ENCODE measurements around the gene RBM38. TPM values are rescaled to one million over a fixed set of nuclear protein-coding genes. Genes with fewer than 3 reads are reported as not detected.
A peak's percentile ranks its signal among the peaks of the same experiment; 100 is the strongest.

Gene RBM38
- total and polyA plus RNA-seq, 10 of the 15 experiments (the other 5 are each of a cell fraction or from before 2014, with no cell fraction given) = 0.32 to 118 (median 25.2) TPM

DNA sequence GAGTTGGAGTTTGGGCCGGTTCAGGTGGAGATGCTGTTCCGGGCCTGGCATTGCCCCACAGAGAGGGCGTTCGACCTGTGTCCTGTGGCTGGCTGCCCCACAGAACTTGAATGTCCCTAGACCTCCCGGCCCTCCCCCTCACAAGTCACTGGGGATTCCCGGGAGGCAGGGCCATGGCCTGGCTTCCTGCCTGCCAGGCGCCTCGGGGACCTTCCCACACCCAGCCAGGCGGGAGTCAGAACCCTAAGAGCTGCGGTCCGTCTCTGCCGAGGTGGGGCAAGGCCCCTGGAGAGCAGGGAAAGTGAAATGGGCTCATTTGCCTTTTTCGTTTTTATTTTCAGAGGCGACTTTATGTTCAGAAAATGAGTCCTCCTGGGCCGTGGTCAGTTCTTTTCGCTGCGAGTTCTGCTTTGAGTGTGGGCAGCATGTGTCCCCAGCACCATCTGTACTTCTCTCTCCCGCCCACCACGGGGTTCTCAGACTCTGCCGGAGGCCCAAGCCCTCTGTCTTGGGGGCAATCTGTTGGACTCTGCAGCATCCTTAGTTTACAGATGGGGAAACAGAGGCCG lies 8.5 kb downstream of the RBM38 start (continued):
- TF ChIP-seq, protein P1, sequence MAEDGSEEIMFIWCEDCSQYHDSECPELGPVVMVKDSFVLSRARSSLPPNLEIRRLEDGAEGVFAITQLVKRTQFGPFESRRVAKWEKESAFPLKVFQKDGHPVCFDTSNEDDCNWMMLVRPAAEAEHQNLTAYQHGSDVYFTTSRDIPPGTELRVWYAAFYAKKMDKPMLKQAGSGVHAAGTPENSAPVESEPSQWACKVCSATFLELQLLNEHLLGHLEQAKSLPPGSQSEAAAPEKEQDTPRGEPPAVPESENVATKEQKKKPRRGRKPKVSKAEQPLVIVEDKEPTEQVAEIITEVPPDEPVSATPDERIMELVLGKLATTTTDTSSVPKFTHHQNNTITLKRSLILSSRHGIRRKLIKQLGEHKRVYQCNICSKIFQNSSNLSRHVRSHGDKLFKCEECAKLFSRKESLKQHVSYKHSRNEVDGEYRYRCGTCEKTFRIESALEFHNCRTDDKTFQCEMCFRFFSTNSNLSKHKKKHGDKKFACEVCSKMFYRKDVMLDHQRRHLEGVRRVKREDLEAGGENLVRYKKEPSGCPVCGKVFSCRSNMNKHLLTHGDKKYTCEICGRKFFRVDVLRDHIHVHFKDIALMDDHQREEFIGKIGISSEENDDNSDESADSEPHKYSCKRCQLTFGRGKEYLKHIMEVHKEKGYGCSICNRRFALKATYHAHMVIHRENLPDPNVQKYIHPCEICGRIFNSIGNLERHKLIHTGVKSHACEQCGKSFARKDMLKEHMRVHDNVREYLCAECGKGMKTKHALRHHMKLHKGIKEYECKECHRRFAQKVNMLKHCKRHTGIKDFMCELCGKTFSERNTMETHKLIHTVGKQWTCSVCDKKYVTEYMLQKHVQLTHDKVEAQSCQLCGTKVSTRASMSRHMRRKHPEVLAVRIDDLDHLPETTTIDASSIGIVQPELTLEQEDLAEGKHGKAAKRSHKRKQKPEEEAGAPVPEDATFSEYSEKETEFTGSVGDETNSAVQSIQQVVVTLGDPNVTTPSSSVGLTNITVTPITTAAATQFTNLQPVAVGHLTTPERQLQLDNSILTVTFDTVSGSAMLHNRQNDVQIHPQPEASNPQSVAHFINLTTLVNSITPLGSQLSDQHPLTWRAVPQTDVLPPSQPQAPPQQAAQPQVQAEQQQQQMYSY (CRISPR knock-in tag; IDR thresholded peaks at IDR 0.05) = no peak
- TF ChIP-seq CBFB (IDR thresholded peaks at IDR 0.05; ENCODE audit: low read depth) (peak; percentile 58; the same call in 1 of the 2 replicates), PAX8 (IDR thresholded peaks at IDR 0.05) (no peak), KAT2A (conservative IDR thresholded peaks at IDR 0.05; ENCODE audit: control insufficient read depth, low read depth, low read length) (no peak), CEBPB (IDR thresholded peaks at IDR 0.05; ENCODE audit: borderline replicate concordance in 1 of 2, low read depth in 2 of 2, low read length in 2 of 2) (no peak), MXI1 (IDR thresholded peaks at IDR 0.05; ENCODE audit: low read depth, low read length) (peak; percentile 32; the same call in 1 of the 2 replicates), CHD1 (IDR thresholded peaks at IDR 0.05; ENCODE audit: low read depth, low read length) (no peak), SIN3A (IDR thresholded peaks at IDR 0.05; ENCODE audit: low read depth, low read length) (no peak), TCF3 (IDR thresholded peaks at IDR 0.05; ENCODE audit: borderline replicate concordance, insufficient read depth, low read depth, low read length) (peak; percentile 21; the same call in 1 of the 2 replicates), ZBED1 (IDR thresholded peaks at IDR 0.05; ENCODE audit: borderline replicate concordance) (peak; percentile 32; the same call in 1 of the 2 replicates), NR2C2 (IDR thresholded peaks at IDR 0.05; ENCODE audit: borderline replicate concordance, control insufficient read depth, insufficient read length, low read depth) (no peak), FOS (IDR thresholded peaks at IDR 0.05; ENCODE audit: borderline replicate concordance, extremely low read depth, insufficient read length) (no peak)
- TF ChIP-seq, protein P2, sequence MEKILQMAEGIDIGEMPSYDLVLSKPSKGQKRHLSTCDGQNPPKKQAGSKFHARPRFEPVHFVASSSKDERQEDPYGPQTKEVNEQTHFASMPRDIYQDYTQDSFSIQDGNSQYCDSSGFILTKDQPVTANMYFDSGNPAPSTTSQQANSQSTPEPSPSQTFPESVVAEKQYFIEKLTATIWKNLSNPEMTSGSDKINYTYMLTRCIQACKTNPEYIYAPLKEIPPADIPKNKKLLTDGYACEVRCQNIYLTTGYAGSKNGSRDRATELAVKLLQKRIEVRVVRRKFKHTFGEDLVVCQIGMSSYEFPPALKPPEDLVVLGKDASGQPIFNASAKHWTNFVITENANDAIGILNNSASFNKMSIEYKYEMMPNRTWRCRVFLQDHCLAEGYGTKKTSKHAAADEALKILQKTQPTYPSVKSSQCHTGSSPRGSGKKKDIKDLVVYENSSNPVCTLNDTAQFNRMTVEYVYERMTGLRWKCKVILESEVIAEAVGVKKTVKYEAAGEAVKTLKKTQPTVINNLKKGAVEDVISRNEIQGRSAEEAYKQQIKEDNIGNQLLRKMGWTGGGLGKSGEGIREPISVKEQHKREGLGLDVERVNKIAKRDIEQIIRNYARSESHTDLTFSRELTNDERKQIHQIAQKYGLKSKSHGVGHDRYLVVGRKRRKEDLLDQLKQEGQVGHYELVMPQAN (conservative IDR thresholded peaks at IDR 0.05) = 0 out of 2 replicates have a peak, but pooled peaks have one; percentile 24
- TF ChIP-seq, protein P3, sequence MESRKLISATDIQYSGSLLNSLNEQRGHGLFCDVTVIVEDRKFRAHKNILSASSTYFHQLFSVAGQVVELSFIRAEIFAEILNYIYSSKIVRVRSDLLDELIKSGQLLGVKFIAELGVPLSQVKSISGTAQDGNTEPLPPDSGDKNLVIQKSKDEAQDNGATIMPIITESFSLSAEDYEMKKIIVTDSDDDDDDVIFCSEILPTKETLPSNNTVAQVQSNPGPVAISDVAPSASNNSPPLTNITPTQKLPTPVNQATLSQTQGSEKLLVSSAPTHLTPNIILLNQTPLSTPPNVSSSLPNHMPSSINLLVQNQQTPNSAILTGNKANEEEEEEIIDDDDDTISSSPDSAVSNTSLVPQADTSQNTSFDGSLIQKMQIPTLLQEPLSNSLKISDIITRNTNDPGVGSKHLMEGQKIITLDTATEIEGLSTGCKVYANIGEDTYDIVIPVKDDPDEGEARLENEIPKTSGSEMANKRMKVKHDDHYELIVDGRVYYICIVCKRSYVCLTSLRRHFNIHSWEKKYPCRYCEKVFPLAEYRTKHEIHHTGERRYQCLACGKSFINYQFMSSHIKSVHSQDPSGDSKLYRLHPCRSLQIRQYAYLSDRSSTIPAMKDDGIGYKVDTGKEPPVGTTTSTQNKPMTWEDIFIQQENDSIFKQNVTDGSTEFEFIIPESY (IDR thresholded peaks at IDR 0.05) = no peak
- TF ChIP-seq, protein P4, sequence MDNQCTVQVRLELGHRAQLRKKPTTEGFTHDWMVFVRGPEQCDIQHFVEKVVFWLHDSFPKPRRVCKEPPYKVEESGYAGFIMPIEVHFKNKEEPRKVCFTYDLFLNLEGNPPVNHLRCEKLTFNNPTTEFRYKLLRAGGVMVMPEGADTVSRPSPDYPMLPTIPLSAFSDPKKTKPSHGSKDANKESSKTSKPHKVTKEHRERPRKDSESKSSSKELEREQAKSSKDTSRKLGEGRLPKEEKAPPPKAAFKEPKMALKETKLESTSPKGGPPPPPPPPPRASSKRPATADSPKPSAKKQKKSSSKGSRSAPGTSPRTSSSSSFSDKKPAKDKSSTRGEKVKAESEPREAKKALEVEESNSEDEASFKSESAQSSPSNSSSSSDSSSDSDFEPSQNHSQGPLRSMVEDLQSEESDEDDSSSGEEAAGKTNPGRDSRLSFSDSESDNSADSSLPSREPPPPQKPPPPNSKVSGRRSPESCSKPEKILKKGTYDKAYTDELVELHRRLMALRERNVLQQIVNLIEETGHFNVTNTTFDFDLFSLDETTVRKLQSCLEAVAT (IDR thresholded peaks at IDR 0.05) = no peak
- TF ChIP-seq, protein P5, sequence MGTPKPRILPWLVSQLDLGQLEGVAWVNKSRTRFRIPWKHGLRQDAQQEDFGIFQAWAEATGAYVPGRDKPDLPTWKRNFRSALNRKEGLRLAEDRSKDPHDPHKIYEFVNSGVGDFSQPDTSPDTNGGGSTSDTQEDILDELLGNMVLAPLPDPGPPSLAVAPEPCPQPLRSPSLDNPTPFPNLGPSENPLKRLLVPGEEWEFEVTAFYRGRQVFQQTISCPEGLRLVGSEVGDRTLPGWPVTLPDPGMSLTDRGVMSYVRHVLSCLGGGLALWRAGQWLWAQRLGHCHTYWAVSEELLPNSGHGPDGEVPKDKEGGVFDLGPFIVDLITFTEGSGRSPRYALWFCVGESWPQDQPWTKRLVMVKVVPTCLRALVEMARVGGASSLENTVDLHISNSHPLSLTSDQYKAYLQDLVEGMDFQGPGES (IDR thresholded peaks at IDR 0.05) = no peak
- TF ChIP-seq, protein P6, sequence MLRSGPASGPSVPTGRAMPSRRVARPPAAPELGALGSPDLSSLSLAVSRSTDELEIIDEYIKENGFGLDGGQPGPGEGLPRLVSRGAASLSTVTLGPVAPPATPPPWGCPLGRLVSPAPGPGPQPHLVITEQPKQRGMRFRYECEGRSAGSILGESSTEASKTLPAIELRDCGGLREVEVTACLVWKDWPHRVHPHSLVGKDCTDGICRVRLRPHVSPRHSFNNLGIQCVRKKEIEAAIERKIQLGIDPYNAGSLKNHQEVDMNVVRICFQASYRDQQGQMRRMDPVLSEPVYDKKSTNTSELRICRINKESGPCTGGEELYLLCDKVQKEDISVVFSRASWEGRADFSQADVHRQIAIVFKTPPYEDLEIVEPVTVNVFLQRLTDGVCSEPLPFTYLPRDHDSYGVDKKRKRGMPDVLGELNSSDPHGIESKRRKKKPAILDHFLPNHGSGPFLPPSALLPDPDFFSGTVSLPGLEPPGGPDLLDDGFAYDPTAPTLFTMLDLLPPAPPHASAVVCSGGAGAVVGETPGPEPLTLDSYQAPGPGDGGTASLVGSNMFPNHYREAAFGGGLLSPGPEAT (IDR thresholded peaks at IDR 0.05; ENCODE audit: low read depth) = peak; percentile 82

Data from GM12878 (cell line).